Kidney epithelial cell (primary cell): ENCODE measurements around the gene MOGAT3. TPM values are rescaled to one million over a fixed set of nuclear protein-coding genes. Genes with fewer than 3 reads are reported as not detected.

Source experiments
- DNase-seq: peaks from one replicate; pipeline ENCODE4 v3.0.0-alpha.2; 2010; ENCODE audit warnings: low read depth
- H3K27me3 ChIP-seq: 2 replicates; pipeline ENCODE4 v1.6.0; 2011; ENCODE audit warnings: low read length; ENCODE audit not compliant: control insufficient read depth, insufficient read depth
- H3K36me3 ChIP-seq: 2 replicates; pipeline ENCODE4 v1.5.1; 2011; ENCODE audit warnings: low read length; ENCODE audit not compliant: control insufficient read depth, insufficient read depth
- H3K4me3 ChIP-seq: 2 replicates; pipeline ENCODE4 v1.5.1; 2011; ENCODE audit warnings: low read depth, mild to moderate bottlenecking, control low read depth, low read length
- CTCF ChIP-seq: IDR thresholded peaks from 2 replicates; pipeline ENCODE4 v1.5.1; 2011; ENCODE audit warnings: mild to moderate bottlenecking, moderate library complexity, low read length, control low read depth, inconsistent platforms; ENCODE audit not compliant: insufficient read depth, poor library complexity, severe bottlenecking
- total RNA-seq: library from RNA; depleted of rRNA; stranded (reverse); fragments of >200 nt; gene quantifications from 2 replicates; pipeline ENCODE4 v1.2.3, GENCODE V29; 2015

MOGAT3 gene
- total RNA-seq, 1 donor from 2014 or later = not detected

DNA sequence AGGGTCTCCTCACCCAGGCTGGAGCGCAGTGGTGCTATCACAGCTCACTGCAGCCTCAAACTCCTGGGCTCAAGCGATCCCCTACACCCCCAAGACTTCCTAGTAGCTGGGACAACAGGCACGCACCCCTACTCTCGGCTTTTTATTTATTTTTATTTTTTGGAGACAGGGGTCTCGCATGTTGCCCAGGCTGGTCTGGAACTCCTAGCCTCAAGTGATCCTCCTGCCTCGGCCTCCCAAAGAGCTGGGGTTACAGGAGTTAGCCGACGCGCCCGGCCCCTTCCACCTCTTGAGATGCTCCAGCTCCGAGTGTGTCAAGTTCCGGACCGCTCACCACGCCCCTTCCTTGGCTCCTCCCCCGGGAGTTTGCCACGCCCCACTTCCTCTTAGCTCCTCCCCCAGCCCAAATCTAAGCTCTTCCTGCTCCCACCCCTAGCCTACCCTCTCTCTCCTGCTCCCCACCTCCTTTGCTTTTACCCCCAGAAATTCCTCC, 27.0 kb downstream of the MOGAT3 start:
- DNase-seq = no peak
- TF ChIP-seq CTCF = no peak
- Histone ChIP-seq H3K4me3 (no peak overlapping the region), H3K36me3 (no peaks in the 10 kb centered on the region), H3K27me3 (peaks cover 84% of the 10 kb centered on the region)

DNA sequence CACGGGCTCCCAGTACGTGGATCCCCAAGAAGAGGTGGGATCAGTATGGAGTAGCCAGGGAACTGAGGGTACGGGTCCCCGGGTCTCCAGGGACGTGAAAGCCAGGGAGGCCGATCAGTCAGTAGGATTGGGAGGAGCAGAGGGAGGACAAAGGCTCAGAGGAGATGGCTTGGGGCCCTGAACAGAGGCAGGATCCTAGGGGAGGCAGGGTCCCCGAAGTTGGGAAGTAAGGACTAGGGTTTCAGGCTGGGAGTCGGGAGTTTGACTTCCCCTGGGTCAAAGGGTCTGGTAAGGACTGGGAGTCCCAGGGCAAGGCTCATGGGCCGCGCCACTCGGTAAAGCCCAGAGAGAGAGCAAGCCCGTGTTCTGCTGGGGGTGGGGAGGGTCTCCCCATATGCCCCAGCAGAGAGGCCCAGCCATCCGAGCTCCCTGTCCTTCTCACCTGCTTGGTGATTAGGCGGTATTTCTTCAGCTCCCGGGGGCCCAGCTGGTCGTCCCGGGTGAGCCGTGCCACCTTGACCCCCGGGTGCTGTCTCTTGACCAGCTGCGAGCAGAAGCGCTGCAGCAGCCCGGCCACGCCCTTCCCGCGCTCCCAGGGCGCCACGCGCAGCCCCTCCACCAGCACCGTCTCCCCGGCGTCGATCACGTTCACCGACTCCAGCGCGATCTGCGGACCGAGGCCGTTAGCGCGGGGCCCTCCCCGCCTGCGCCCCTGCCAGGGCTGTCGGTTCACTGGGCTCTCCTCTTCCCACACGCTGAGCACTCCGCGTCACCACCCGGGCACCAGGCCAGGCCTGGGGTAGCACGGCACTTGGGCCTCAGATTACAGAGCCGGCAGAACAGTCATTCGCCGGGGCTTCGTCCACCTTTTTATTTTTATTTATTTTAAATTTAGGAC, 27.7 kb downstream of the MOGAT3 start:
- Histone ChIP-seq H3K27me3 (peaks cover 80% of the 10 kb centered on the region), H3K4me3 (no peak overlapping the region), H3K36me3 (no peaks in the 10 kb centered on the region)
- no peak for TF ChIP-seq CTCF
- no peak for DNase-seq

- Histone ChIP-seq H3K27me3 (peaks cover 76% of the 10 kb centered on the region), H3K4me3 (no peak overlapping the region), H3K36me3 (no peaks in the 10 kb centered on the region)
- no peak for DNase-seq
- no peak for TF ChIP-seq CTCF
Measured at GRCh38 chr7:101172005-101172853, 28.6 kb downstream of the MOGAT3 start.

DNA sequence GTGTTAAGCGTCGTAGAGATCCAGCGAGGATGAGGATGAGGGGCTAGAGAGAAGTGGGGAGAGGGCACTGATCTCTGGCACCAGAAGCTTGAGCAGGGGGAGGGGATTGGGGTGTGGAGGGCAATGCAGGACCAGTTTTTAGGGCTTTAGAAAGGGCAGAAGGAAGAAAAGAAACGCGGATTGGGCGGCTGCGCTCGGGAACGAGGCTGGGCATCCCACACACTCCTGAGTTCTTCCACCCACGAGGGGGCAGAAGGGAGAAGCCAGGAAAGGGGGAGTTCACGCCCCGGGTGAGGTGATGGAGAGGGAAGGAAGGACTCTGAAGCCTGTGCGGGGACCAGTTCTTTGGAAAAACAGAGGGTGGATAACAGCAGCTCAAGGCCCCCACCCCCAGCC, 29.4 kb downstream of the MOGAT3 start:
- TF ChIP-seq CTCF = peak; percentile 21
- Histone ChIP-seq H3K36me3 (no peaks in the 10 kb centered on the region), H3K4me3 (no peak overlapping the region), H3K27me3 (peaks cover 72% of the 10 kb centered on the region)
- DNase-seq = no peak

- no peak for TF ChIP-seq CTCF
- H3K36me3 ChIP-seq = no peaks in the 10 kb centered on the region
Measured at GRCh38 chr7:101170617-101171441, 30.0 kb downstream of the MOGAT3 start.

More at GRCh38 chr7:101170617-101171441, 30.0 kb downstream of the MOGAT3 start:
- Histone ChIP-seq H3K27me3 (peaks cover 74% of the 10 kb centered on the region), H3K4me3 (no peak overlapping the region)
- no peak for DNase-seq
